Activated B cell treated with CpG ODN at 0.5 μM for 24 hours (primary cell): Measurements from ENCODE around the gene GNB1. TPM values are rescaled to one million over a fixed set of nuclear protein-coding genes. Genes with fewer than 3 reads are reported as not detected.

ENCODE experiments used
- ATAC-seq: fragments of 200-7000 bp; cut with Tn5 transposase; one replicate; pipeline ENCODE4 v1.10.0; 2021; ENCODE audit warnings: low read depth, mild to moderate bottlenecking, moderate library complexity
- CTCF ChIA-PET: fragments of 350-600 bp; sonication (Branson Sonifier 250); formaldehyde crosslinking; loops from one replicate; lab custom pipeline; 2021; ENCODE audit warnings: antibody characterized with exemption; lab: Charles Lee
- POLR2A ChIA-PET: fragments of 350-600 bp; sonication (Branson Sonifier 250); formaldehyde crosslinking; loops from one replicate; lab custom pipeline; 2021; ENCODE audit warnings: antibody characterized with exemption; lab: Charles Lee
- DNase-seq: peaks from one replicate; pipeline ENCODE4 v3.0.0; 2022
- H3K27ac Mint-ChIP-seq: one replicate; pipeline ENCODE4 v1.8.0; 2020; ENCODE audit warnings: mixed read lengths
- H3K27me3 Mint-ChIP-seq: one replicate; pipeline ENCODE4 v1.8.0; 2021; ENCODE audit warnings: mixed read lengths
- H3K36me3 Mint-ChIP-seq: one replicate; pipeline ENCODE4 v1.8.0; 2021; ENCODE audit warnings: low read depth, mixed read lengths
- H3K4me1 Mint-ChIP-seq: one replicate; pipeline ENCODE4 v1.8.0; 2021; ENCODE audit warnings: mixed read lengths
- H3K4me3 Mint-ChIP-seq: one replicate; pipeline ENCODE4 v1.8.0; 2020; ENCODE audit warnings: mild to moderate bottlenecking, mixed read lengths
- H3K9me3 Mint-ChIP-seq: one replicate; pipeline ENCODE4 v1.8.0; 2020; ENCODE audit warnings: mixed read lengths
- CTCF ChIP-seq: fragments of 200-600 bp; IDR thresholded peaks from one replicate; pipeline ENCODE4 v1.8.0; 2022; ENCODE audit warnings: antibody characterized with exemption, mild to moderate bottlenecking
- intact Hi-C: fragments of 100-400 bp; cut with micrococcal nuclease; formaldehyde crosslinking; loops from one replicate; pipeline ENCODE4 v1.15.1; 2024
- total RNA-seq: library from RNA; stranded (reverse); gene quantifications from 2 replicates; pipeline ENCODE4 v1.2.3, GENCODE V29; 2022

Gene GNB1
- total RNA-seq, 1 donor from 2014 or later, result 302 TPM

- no peak overlapping the region for H3K27ac Mint-ChIP-seq
- no peaks in the 10 kb centered on the region for H3K4me1 Mint-ChIP-seq
- TF ChIP-seq CTCF, result no peak
- intact Hi-C loops, result no loop called here
- peaks cover 54% of the 10 kb centered on the region for H3K36me3 Mint-ChIP-seq
- DNase-seq, result no peak
- H3K9me3 Mint-ChIP-seq, result no peaks in the 10 kb centered on the region
- no peak overlapping the region for H3K4me3 Mint-ChIP-seq
- CTCF ChIA-PET, result interaction anchor here (1.3 kb wide), 1 partner anchor 101 kb away, joined by 3 read pairs; no protein-coding TSS in a partner anchor
- POLR2A ChIA-PET, result no interaction called here
- ATAC-seq, result no peak
- no peaks in the 10 kb centered on the region for H3K27me3 Mint-ChIP-seq
Observed at GRCh38 chr1:1808206-1808605, 82.7 kb downstream of the GNB1 start.

GRCh38 chr1:1806890-1807289 is 84.0 kb downstream of the GNB1 start:
- intact Hi-C loops, result no loop called here
- ATAC-seq, result no peak
- POLR2A ChIA-PET, result interaction anchor here (0.6 to 0.8 kb wide), 3 partner anchors 16 to 85 kb away, joined by 3 to 5 read pairs (median 5); no protein-coding TSS in a partner anchor
- no peak for TF ChIP-seq CTCF
- DNase-seq, result no peak
- CTCF ChIA-PET, result interaction anchor here (0.6 kb wide), 1 partner anchor 138 kb away, joined by 4 read pairs; no protein-coding TSS in a partner anchor
- Mint-ChIP-seq H3K27me3 (no peaks in the 10 kb centered on the region), H3K27ac (no peak overlapping the region), H3K4me1 (peaks cover 9% of the 10 kb centered on the region), H3K9me3 (no peaks in the 10 kb centered on the region), H3K4me3 (no peak overlapping the region), H3K36me3 (peaks cover 55% of the 10 kb centered on the region)

DNA sequence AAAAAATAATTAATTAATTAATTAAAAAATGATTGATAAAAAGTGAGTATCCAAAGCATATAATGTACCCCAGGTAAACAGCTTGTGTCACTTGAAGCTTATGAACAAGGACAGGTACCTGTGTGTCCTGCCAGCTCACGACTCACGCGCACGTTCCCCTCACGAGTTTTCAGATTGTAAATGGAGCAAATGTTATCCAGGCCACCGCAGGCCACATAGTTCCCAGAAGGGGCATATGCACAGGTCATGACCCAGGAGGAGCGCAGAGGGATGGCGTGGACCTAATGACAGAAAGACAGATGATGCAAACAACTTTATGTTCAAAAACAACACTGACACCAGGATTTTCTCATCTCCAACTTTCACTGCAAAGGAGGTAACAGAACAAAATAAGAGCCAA is 86.6 kb downstream of the GNB1 start:
- no peak for ATAC-seq
- H3K4me1 Mint-ChIP-seq, result peaks cover 34% of the 10 kb centered on the region
- no peak for DNase-seq
- ChIA-PET POLR2A (no interaction called here), CTCF (interaction anchor here (0.8 to 1.0 kb wide), 2 partner anchors 9 to 102 kb away, joined by 4 read pairs; no protein-coding TSS in a partner anchor)
- intact Hi-C loops, result no loop called here
- no peaks in the 10 kb centered on the region for H3K27me3 Mint-ChIP-seq
- H3K36me3 Mint-ChIP-seq, result peaks cover 71% of the 10 kb centered on the region
- TF ChIP-seq CTCF, result no peak
- H3K27ac Mint-ChIP-seq, result peak overlapping the region; percentile 13
- no peak overlapping the region for H3K4me3 Mint-ChIP-seq
- H3K9me3 Mint-ChIP-seq, result no peaks in the 10 kb centered on the region

DNA sequence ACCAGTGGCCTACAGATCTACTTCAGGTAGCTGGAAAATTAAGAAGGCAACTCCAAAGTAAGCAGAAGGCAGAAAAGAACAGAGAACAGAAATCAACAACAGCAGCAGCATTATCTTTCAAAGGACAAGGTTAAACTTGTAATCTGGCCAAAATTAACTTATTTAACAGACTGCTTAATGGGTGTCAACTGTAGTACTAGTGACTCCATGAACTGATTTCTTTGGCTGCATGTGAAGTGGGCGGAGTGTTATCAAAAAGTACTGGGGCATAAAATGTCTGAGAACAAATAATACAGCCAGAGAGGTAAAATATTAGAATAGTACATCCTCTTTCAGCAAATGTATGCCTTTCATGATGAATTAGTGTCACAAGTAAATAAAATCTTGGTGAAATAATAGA is 88.0 kb downstream of the GNB1 start:
- Mint-ChIP-seq H3K4me3 (no peak overlapping the region), H3K36me3 (peaks cover 75% of the 10 kb centered on the region), H3K27ac (peak overlapping the region; percentile 25), H3K9me3 (no peaks in the 10 kb centered on the region), H3K4me1 (peaks cover 43% of the 10 kb centered on the region), H3K27me3 (no peaks in the 10 kb centered on the region)
- DNase-seq (no peak), ATAC-seq (no peak)
- CTCF ChIA-PET, result no interaction called here
- no peak for TF ChIP-seq CTCF
- POLR2A ChIA-PET, result interaction anchor here (0.8 kb wide), 1 partner anchor 27 kb away, joined by 5 read pairs; no protein-coding TSS in a partner anchor
- intact Hi-C loops, result no loop called here

DNA sequence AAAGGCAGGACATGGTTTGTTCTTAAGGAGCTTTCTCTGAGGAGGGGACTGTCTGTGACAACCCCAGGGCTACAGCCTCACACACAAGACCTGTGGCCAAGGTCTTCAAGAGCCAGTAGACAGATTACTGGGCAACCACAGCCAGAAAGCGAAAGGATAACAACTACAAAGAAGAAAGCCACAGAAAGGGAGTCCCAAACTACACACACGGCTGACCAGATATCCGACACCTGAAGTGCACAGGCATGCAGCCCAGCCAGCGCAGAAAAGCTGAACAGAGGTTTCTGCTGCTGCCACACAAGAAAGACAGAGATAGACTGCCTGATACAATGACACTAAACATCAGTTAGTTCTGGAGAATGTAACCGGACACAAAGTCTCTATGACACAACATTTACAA is 91.2 kb downstream of the GNB1 start:
- no peaks in the 10 kb centered on the region for H3K9me3 Mint-ChIP-seq

More for the DNA sequence above, 91.2 kb downstream of the GNB1 start:
- DNase-seq, result no peak
- ATAC-seq, result no peak
- H3K4me1 Mint-ChIP-seq, result peaks cover 61% of the 10 kb centered on the region
- CTCF ChIA-PET, result interaction anchor here (1.6 kb wide), 1 partner anchor 106 kb away, joined by 3 read pairs; no protein-coding TSS in a partner anchor
- peak overlapping the region; percentile 75 for H3K27ac Mint-ChIP-seq
- no peak overlapping the region for H3K4me3 Mint-ChIP-seq
- POLR2A ChIA-PET, result interaction anchor here (0.7 kb wide), 1 partner anchor 98 kb away, joined by 3 read pairs; no protein-coding TSS in a partner anchor
- peaks cover 79% of the 10 kb centered on the region for H3K36me3 Mint-ChIP-seq
- intact Hi-C loops, result loop anchor here (5.0 kb wide), 2 partner anchors 33 to 108 kb away; no protein-coding TSS in a partner anchor
- H3K27me3 Mint-ChIP-seq, result no peaks in the 10 kb centered on the region
- no peak for TF ChIP-seq CTCF
